DMS79 treated with DMSO at 0.1 percent for 48 hours (cell line): ENCODE results near the gene ROBO1.
A peak's percentile ranks its signal among the peaks of the same experiment; 100 is the strongest.

Experiments
- DNase-seq: peaks from one replicate; lab custom pipeline; 2025; lab: John Stamatoyannopoulos, UW

The ROBO1 gene

DNA sequence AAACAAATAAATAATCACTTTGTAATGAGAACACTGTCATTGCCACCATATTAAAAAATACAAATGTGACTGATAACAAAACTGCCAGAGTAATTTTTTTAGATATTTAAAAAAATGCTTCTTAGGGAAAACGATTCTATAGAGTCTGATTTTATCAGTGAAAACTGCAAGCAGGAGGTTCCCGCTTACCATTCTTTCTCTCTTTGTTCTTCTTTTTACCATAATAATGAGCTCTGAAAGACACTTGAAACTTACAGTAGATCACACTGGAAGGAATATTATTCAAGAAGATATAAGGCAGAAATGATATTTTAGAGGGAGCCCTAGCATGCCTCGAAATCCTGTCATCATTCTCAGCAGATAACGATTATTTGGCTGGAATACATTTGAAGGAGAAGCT, 701.3 kb downstream of the ROBO1 start:
- no peak for DNase-seq

DNA sequence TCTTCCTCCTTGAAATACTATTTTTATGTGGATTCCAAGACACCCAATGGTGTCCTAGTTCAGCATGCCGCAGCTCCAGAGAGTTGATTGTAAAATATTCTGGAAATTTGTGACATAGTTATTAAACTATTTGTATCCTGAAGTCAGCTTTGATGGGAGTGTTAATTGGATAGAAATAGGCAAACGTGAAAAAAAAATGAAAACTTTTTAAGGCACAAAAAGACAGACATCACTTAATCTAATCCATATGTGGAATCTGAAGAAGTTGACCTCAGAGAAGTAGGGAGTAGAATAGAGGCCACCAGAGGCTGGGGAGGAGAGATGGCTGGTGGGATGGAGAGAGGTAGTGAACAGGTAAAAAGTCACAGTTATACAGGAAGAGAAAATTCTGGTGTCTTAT, 704.2 kb downstream of the ROBO1 start:
- DNase-seq = no peak

DNA sequence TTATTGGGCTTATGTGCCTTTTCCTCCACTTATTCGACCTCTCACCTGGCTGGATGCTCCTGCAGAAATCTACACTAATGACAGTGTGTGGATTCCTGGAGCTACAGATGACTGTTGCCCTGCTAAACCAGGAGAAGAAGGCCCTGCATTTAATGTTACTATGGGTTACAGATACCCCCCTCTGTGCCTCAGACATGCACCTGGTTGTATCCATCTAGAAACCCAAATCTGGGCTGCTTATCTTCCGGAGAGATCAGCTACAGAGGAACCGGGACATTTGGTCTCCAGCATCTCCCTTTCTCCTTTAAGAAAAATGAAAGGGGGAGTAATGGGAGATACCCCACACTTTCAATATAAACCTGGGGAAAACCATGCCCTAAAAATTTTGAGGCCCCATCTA, 710.0 kb downstream of the ROBO1 start:
- no peak for DNase-seq

DNA sequence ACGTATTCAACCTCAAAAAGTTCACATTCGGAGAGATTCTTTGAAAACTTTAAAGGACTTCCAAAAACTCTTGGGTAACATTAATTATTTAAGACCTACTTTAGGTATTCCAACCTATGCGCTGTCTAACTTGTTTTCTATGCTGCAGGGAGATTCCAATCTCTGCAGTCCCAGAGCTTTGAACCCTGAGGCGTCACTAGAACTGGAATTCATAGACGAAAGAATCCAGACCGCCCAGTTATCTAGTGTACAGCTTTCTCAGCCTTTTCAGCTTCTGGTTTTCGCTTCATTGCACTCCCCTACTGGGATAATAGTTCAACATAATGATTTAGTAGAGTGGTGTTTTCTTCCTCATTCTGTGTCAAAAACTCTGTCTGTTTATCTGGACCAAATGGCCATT, 711.3 kb downstream of the ROBO1 start:
- no peak for DNase-seq

DNA sequence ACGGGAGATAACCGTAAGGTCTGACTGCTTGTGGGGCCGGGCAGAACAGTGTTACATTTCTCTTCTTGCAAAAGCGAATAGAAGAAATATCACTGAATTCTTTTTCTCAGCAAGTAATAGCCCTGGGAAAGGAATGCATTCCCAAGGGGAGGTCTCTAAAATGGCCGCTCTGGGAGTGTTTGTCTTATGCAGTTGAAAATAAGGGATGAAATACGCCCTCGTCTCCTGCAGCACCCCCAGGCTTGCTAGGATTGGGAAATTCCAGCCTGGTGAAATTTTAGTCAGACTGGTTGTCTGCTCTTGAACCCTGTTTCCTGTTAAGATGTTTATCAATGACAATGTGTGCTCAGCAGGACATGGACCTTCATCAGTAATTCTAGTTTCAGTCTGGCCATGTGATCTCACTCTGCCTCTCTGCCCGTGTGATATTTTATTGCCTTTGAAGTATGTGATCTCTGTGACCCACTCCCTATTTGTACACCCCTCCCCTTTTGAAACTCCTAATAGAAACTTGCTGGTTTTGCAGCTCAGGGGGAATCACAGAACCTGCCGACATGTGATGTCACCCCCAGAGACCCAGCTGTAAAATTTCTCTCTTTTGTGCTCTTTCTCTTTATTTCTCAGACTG, 715.6 kb downstream of the ROBO1 start:
- no peak for DNase-seq

DNA sequence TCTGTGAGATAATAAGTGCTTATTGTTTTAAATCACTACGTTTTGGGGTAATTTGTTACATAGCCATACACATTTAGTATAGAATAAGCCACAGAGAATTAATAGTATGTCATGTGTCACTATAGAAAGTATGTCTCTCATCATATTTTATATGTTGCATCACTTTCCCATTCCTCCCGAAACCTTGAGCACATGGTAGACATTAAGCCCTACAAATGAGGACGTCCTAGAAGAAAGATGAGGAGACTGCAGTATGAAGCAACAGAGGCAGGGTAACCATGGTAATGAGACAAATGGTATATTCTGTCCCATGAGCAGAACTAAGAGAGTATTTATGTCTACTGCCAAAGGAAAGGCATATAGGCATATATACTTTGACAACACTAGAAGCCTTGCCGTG, 720.2 kb downstream of the ROBO1 start:
- no peak for DNase-seq

DNA sequence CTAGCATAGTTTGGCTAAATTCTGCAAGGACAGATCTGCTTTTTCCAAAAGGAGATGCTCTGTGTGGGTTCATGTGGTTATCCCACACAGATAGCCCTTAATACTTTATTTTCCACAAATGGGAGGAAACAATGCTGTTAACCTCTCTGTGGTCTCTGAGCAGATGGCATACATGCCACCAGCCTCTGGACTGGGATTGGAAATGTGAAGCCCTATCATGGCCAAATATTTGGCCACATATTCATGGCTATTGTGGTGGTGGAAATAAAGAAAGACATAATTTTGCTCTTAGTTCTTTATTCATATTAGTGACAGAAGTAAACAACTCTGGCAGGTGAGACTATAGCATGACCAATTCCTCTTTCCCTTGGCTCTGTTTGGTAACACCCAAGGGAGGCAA, 726.2 kb downstream of the ROBO1 start:
- no peak for DNase-seq

DNA sequence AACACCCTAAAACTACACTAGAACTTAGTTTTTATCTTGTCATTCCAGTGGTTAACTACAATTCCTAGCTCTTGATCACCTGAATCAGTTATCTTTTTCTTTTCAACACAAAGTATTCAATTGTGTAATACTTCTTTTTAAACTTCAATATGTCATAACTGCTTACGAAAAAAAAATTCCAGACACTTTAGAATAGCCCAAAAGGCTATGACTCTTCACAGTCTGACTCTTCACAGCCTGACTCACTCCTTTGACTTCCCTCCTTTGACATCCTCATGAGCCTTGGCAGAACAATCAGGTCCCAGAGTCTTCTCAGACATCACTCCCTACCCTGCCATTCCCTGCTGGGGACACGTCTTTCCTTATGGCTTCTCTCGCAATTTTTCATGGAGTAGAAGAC, 727.1 kb downstream of the ROBO1 start:
- no peak for DNase-seq

DNA sequence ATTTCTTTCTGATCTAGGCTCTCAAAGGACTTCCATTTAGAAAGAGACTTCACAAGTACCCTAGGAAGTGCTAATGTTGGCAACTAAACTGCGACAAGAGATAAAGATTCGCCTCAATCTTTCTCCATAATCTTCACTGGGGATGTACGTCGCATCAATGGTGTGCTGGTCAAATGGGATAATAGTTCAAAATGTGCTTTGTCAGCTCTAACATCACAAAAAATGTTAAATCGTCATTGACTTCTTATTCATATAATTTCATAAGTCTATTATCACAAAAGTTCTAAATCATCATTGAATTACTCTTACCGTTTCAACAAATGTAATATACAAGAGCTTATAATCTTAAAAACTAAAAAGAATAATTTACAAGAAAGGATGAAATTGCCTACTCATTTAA, 727.7 kb downstream of the ROBO1 start:
- DNase-seq = no peak

DNA sequence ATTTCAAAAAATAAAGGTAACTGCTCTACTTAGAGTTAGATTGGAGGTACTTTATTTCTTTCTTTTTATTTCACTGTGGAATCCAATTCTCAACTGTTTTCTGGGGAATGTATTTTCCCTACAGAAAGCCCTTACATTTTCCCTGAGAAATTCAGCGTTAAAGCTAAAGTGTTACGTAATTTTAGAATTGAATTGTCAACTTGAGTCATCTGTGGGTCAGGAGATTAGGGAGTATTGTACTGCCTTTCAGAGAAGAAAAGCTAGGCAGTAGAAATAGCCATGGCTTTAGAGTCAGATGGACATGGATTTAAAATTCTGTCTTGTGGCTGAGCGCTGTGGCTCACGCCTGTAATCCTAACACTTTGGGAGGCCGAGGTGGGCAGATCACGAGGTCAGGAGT, 728.6 kb downstream of the ROBO1 start:
- no peak for DNase-seq

DNA sequence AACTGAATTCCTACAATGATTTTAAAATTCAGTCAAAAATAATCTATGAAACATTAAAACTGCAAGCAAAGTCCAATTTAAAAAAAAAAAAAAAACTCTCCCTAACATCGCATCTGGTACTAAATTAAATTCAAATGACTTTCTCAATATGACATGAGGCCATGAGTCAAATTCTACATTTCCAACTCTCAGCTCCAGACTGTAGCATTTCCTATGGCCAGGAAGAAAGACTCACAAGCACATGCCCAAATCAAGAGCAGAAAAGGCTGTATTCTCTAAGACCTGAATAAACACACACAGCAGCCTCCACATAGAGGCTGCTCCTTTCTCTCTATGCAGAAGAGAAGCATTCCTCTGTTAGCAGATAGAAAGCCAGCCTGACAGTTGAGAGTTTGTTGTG, 729.2 kb downstream of the ROBO1 start:
- DNase-seq = no peak

DNA sequence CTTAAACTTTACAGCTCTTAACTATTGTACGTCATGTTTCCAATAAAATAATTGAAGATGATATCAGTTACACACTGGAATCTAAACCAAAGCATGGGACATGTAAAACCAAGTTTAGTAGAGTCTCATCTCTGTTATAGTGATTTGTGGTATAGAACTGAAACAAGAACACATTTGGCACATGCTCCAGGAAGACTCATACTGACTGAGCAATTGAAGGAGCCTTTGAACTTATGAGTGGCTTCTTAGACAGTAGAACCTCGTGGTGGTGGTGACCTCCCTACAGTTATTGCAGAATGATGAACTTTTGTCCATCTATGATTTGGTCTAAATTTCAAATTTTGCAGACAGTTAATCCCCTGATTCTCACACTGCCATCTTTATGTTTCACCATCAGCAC, 729.7 kb downstream of the ROBO1 start:
- no peak for DNase-seq

DNA sequence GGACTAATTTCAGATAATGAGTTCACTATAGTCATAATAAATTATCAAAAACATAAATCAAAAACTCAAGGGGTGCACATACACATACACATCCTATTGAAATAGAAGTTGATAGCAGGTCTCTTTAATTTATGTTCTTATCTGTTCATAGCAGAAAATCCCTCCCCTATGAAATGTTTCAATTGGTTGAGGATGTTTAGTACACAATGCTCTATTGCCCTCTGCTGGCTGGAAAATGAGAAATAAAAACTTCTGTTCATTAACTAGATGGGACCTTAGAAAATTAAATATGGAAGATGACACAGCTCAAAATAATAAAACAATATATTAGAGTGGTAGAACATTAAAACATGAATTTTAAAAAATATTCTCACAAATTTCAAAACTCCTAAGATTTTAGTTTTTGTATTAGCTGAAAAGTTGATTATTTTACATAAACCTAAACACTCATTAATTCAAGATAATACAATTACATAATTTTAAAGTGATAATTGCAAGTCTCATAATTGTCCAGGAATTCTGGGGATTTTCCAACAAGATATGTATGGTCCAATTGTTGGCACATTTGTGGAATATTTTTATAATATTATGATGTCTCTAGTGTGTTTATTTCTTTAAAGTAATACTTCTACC, 735.0 kb downstream of the ROBO1 start:
- peak; percentile 3 for DNase-seq

DNA sequence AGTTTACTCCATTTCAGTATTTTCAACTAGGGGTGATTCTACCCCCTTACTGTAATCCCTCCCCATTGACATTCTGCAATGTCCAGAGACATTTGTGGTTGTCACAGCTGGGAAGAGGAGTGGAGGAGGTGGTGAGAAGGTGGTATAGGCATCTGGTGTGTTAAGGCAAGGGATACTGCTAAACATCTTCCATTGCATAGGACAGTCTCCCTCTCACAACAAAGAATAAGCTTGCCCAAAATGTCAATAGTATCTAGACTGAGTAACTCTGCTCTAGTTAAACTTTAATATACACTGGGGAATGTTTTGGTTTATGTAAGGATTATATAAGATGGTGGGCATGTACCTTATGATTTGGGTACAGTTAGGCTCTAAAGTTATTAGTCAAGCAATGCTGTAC, 737.6 kb downstream of the ROBO1 start:
- DNase-seq = no peak

DNA sequence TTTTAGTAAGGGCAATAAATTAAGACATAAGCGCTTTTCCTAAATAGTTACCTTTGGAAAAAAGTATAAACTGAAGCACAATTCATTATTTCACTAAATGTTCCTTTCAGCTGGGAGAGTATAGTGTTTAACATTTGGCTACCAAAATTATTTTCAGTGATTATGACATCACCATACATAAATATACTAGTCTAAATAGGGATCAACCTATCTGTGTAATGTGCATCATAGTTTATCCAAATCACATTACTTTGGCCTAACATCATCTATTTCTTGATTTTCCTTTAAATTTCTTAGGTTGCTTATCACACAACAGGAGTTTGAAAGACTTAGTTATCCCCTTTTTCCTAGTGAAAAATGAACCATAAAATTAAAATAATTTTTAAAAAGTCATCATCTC, 738.9 kb downstream of the ROBO1 start:
- no peak for DNase-seq

DNA sequence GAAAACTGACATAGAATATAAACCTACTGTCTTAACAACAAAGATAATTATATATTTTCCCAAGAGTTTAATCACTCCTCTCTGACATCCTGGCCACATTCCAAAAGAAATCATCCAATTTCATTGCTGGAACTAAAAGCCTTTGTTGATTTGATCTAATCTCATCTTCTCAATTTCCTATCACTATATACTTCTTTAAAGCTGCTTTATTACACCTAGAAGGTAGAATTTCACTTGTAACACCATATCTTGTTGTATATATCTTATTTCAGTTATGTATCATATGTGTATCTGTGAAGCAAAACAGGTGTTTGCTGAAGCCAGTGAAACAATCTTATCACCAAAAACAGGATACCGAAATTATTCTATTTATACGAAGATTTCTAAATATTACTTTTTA, 740.2 kb downstream of the ROBO1 start:
- DNase-seq = no peak

DNA sequence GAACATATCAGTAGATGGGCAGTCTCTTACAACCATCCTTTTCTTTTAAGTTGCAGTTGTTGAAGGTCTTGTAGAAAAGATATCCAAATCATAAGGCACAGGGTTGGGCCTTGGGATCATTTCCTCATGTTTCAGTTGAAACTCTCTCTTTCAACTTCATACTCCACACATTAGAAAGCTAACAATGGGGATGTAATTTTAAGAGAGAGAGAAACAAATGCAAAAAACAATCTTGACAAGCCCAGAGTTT, 747.9 kb downstream of the ROBO1 start:
- DNase-seq = no peak

DNA sequence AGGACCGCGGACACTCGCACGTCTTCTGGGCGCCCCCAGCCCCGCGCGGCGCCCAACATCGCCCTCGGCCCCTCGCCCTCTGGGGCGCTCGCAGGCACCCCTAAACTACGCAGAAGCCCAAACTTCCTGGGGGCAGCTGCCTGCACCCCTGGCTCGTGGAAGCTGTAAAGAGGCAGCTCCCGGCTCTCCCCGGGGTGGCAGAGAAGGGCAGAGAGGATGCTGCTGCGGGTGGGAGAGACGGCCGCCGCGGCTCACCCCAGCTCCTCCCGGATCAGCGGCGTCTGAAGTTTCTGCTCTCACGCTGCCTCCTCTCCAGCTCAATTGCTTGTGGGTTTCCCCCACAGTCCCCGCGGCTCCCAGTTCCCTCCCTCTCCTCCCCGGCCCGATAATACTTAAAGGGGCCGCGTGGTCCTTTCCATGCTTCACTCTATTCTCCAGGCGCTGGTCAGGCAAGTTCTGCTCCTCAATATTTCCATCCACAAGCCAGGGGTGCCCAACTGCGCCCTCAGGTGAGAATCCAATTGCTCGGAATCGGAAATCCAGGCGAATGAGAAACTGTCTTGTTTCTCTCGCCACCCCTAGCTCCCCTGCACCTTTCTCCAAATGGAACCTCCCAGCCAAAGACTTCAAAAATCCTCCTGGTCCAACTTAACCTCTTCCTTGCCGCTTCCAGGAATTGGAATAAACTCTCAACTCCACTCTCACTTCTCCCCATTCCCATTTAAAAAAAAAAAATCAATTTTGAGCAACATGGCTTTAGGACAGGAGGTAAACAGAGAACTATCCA, 748.5 kb downstream of the ROBO1 start:
- DNase-seq = no peak

DNA sequence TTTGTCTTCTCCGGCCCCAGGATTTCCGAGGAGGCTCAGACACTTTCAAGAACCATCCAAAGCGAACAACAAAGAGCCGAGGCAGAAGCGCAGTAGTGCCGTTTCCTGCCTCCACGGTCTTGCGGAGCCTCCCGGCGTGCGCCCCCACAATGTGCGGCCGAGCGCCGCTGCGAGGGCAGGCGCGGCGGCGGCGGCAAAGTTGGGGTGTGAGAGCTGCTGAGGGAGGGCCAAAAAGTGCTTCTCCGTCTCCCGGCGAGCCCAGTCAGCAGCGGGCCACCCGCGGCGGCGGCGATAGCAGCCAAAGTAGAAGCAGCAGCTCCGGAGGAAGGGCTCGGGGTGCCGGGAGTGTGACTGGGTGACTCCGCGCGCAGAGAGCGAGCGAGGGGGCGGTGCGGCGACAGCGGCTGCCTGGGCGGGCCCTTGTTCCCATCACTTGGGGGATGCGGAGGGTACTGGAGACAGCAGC, 749.1 kb downstream of the ROBO1 start:
- no peak for DNase-seq

DNA sequence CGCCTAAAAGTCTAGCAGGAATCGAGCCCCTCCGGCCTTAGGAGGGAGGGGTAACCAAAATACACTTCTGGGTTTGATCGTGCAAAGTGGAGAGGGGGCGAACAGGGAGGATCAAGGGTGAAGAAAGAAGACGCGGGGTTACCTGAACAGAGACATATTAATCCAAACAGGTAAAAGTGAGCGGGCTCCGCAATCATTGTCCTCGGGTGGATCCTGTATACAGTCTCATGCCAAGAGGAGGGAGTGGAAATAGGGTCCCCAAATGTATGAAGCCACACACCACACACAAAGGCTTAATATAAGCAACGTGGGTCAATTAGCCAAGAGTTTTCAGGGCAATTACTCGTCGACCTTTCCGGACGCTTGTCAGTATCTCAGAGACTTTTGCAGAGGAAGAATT, 749.5 kb downstream of the ROBO1 start:
- no peak for DNase-seq

DNA sequence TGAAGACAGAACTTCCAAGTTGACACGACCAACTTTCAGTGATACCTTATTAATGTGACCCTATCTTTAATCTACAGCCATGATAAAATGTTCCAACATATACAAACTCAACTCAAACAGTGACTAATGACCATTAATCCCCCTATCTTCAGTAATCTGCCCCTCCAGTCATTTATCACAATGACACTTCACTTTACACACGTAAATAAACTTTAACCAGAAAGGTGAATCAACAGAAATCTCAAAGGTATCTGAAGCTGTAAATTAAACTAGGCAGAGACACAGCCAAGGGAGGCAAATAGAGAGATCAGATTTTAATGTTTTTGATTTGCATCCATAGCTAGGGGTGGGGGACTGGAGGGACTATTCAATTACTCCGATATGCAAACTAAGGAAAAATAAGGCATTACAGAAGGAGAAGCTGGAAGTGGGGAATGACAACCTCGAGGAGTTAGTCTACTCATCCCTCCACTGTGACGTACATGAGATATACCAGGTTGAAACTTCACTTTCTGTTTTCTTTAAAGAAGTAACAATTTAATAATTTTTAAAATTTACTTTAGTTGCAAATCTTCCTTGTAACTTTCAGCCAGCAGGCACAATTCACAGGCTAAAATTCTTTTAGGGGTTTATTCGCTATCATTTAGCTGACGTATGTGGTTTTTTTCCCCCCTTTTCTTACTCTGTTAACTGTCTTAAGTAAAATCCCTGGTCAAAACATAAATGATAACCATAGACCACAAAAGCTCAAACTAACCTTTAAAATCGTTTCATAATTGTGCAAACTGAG, 751.0 kb downstream of the ROBO1 start:
- DNase-seq = no peak

DNA sequence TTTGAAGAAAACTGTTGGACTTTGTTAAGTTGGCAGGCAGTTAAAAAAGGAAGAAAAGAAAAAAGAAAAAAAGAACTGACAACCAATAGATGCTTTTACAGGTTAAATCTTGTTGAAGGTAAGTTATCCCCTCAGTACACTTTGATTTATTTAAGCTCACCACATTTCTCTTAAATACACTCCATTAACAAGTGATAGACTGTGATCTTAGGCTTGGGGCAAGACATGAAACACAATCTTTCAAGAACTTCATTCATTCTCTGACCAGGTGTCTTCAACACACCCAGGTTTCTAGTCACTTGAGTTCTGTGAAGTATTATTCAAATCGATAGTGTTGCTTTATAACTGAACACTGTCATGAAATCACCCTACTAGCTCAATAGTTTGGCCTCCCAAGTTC, 751.9 kb downstream of the ROBO1 start:
- DNase-seq = no peak

DNA sequence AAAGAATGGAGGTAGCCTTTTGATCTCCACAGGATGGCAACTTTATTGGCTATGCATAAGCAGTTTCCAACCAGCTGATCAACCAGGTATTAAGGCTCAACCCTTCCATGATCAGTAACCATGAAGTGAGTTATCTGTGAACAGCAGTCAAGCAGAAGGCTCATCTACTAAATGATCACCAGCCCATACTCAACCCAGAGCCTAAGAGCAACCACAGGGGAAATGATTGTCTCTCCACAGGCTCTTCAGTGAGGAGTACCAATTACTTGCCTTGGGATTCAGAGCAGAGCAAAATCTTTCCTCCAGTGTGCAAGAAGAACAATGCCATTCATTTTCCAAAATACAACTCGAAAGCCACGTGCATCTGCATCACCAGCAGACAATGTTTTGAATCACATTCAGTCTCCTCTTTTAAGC, 754.8 kb downstream of the ROBO1 start:
- DNase-seq = no peak
